UCSD-AML1 (cell line): ENCODE data around the gene ASIC1.
A peak's percentile ranks its signal among the peaks of the same experiment; 100 is the strongest.

Experiments
- DNase-seq: peaks from one replicate; lab custom pipeline; 2025; ENCODE audit not compliant: unreplicated experiment; lab: John Stamatoyannopoulos, UW

The ASIC1 gene

GRCh38 chr12:50060120-50060468, 2.7 kb downstream of the ASIC1 start:
- DNase-seq = no peak

- DNase-seq = no peak
Measured at GRCh38 chr12:50061171-50061570, 3.8 kb downstream of the ASIC1 start.

DNA sequence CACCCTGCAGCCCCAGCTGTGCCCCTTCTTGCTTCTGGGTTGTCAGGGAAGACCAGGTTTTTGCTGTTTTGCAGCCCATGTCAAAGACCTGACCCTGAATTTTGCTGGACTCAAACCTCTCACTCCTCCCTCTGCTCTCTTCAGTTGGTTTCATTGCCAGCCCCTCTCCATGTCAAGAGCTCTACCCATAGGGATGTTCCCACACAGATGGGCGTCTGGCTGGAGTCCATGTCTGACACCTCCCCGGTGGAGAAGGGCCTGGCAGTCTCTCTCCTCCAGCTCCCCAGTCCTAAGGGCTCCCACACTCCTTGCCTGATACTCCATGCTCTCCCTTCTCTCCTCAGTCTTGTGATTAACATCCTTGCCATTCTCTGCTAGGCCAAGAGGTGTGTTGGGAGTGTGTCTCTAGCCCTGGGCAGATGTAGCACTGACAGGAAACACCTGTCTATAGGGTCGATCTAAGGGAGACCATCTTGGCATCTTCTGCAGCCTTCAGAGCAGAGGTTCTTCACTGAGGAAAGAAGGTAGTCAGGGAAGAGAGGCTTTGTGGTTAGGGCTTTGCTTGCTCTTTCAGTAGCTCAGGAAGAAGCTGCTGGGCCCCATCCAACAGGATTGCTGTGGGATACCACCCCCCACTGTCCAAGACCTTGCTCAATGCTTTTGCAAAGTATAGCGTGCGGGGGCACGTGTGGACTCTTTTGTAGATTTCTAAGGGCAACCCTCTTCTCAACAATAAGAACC, 4.7 kb downstream of the ASIC1 start:
- DNase-seq = no peak

DNA sequence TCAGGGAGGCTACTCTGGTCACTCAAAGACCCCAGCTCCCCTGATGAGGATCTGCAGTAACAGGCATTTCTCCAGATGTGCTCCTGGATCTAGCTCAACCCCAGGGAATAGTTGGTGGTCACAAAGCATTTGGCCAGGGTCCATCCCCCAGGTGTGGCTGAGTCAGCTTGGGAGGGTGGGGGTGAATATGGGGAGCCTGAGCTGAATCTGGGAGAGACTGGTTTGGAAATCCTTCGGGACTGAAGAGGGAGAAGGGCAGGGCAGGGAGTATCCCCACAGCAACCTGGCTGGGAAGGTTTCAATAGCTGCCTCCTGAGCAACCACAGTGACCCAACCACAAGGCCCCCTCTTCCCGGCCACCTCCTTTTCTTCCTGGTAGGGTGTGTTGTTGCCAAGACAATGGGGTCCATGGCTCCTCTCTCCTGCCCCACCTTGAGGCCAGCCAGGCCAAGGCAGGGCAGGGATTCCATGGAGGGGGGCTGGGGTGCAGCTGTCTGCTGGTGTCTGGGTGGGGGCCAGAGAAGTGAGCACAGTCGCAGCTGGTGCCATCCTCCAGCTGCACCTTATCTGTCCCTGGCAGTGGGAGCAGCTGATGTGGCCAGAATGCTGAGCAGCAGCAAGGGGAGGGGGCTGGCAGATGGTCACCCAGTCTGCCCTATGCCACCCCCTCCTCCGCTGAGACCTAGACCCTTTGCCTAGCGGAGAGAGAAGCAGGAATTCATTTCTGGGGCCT, 5.5 kb downstream of the ASIC1 start:
- DNase-seq = no peak

GRCh38 chr12:50065726-50066310, 8.4 kb downstream of the ASIC1 start:
- no peak for DNase-seq

DNA sequence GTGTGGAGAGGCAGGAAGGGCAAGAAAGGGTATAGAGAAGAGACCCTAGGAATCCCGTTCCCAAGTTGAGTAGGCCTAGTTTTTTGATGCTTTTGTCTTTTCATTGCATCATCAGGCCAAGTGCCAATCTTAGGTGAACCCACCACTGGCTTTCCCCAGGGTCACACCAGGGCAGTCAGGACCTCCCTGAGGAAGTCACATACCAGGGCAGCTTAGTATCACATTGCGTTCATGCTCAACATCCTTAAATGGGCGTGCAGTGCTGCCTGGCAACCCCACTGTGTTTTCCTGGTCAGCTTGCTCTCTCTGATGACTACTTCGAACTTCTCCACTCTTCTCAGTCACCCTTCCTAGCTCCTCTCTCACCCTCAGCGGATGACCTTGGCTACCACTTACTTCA, 9.0 kb downstream of the ASIC1 start:
- DNase-seq = no peak

DNA sequence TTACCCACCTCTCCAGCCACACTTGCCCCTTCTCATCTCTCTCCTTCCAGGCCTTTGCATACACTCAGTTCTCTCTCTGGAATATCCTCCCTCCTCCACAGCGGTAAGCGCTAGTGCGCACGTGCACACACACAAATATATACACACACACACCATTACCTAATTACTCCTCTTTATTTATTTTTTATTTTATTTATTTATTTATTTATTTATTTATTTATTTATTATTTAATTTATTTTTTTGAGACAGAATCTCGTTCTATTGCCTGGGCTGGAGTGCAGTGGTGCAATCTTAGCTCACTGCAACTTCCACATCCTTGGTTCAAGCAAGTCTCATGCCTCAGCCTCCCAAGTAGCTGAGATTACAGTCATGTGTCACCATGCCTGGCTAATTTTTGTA, 11.7 kb downstream of the ASIC1 start:
- no peak for DNase-seq

GRCh38 chr12:50069539-50069938, 12.1 kb downstream of the ASIC1 start:
- DNase-seq = no peak

DNA sequence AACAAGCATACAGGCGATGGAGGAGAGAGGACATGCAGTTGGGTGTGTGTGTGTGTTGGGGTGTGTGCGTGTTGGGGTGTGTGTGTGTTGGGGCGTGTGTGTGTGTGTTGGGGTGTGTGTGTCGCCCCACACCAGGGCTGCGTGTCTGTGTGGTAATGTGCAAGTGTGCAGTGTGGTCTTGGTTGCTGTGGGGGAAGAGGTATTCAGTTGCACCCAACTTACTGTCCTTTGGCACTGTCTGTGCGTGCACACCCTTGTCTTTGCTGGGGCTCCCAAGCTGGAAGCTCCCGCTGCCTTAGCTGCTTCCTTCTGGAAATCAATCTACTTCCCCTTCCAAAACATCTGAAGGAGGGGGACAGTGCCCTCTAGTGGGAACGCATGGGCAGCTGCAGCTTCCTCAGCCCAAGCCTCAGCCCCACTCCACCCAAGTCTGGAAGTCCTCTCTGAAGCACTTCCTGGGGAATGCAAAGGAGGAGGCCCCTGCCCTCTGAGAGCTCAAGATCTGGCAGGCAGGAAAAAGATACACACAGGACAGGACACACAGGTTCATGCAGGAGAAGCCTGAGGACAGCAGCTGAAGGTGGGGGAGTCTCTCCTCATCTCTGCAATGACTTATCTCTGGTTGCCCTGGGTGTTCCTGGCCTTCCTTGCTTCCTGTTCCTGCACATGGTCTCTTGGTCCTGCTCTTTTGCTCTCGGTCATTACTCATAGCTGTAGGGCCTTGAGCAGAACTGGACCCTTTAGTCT, 13.1 kb downstream of the ASIC1 start:
- DNase-seq = peak; percentile 83

GRCh38 chr12:50072198-50072907, 15.0 kb downstream of the ASIC1 start:
- peak; percentile 26 for DNase-seq

DNA sequence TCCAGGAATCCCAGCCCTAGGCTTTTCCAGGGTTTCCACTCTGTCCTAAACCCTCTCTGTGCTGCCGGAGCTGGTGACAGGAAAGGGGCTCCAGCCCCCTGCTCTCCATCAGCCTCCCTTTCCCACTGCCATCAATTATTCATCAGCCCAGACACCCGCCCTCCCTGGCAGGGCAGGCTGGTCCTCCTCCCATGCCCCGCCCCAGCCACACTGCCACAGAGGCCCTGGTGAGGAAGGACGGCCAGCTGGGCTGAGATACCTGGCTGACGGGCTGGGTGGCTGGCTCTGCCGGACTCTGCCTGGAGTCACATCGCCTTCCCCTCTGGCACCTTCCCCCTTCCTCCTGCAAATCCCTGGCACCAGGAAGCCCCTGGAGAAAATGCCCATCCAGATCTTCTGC, 15.8 kb downstream of the ASIC1 start:
- DNase-seq = no peak

DNA sequence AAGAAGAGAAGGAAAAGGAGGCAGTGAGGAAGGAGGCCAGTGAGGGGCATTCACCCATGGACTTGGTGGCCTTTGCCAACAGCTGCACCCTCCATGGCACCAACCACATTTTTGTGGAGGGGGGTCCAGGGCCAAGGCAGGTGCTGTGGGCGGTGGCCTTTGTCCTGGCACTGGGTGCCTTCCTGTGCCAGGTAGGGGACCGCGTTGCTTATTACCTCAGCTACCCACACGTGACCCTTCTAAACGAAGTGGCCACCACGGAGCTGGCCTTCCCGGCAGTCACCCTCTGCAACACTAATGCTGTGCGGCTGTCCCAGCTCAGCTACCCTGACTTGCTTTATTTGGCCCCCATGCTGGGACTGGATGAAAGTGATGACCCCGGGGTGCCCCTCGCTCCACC, 16.3 kb downstream of the ASIC1 start:
- no peak for DNase-seq

DNA sequence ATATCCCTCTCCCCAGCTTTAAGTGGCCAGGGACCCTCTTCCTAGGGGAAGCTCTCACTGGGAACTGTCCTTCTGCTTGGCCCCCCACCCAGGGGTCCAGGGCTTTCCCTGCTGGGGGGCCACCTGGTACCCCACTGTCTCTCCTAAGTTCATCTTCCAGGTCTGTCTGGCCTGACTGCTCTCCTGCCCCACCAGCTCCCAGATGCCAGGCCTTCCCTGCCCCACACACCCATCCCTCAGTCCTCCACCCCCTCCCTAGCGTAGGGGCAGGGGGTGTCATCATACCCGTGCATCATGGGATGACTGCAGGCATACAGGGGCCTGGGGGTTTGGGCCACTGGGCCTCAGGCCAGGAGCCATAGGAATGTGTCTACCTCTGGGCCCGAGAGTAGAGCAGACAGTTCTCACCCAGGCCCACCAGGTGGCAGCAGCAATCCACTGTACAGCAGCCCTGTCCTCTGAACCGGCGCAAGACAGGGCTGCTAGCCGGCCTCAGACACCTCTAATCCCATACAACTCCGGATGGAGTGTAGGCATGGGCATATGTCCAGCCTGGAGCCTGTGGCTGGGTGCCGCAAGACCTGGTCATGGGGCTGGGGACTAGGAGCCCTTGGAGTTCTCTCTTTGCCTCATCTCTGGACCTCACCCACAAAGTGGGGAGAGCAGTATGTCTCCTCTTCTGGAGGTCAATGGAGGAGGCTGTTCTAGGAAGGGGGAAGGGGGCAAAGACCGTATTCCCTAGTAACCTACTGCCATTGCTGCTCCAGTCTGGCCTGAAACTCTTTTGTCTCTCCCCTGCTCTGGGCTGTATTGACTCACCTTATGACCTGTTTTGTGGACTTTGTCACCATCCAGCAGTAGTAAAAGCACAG, 17.8 kb downstream of the ASIC1 start:
- DNase-seq = peak; percentile 82

- DNase-seq = no peak
Measured at GRCh38 chr12:50075808-50076170, 18.4 kb downstream of the ASIC1 start.

GRCh38 chr12:50077099-50077498, 19.7 kb downstream of the ASIC1 start:
- DNase-seq = no peak

DNA sequence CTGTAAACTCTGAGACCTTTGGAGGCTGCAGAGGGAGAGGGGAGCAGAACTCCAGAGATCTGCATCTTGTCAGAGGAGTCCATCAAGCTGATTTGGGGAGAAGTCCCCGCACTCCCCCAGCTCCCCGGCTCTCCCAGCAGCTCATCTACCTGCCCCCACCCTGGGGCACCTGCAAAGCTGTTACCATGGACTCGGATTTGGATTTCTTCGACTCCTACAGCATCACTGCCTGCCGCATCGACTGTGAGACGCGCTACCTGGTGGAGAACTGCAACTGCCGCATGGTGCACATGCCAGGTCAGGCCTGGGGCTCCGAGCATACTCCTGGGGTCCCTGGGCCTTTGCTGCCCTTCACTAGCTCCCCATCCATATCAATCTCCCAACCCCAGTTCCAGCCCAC, 20.9 kb downstream of the ASIC1 start:
- no peak for DNase-seq

GRCh38 chr12:50079771-50080170, 22.4 kb downstream of the ASIC1 start:
- DNase-seq = no peak

DNA sequence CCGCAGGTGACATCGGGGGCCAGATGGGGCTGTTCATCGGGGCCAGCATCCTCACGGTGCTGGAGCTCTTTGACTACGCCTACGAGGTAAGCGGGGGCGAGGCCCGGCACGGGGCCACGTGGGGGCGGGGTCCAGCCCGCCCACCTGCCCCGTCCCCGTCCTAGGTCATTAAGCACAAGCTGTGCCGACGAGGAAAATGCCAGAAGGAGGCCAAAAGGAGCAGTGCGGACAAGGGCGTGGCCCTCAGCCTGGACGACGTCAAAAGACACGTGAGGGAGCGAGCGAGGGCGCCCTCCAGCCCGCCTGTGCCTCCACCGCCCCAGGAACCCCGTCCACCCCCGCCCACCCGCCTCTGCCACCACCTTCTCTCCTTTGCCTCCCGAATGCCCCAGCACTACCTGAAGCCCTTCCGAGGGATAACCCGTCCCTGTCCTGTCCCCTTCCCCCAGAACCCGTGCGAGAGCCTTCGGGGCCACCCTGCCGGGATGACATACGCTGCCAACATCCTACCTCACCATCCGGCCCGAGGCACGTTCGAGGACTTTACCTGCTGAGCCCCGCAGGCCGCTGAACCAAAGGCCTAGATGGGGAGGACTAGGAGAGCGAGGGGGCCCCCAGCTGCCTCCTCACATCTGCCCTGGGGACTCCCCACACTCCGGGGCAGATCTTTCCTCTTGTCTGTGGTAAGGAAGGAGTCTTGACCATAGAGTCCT, 23.9 kb downstream of the ASIC1 start:
- DNase-seq = no peak

- DNase-seq = no peak
Measured at GRCh38 chr12:50082644-50083043, 25.2 kb downstream of the ASIC1 start.

DNA sequence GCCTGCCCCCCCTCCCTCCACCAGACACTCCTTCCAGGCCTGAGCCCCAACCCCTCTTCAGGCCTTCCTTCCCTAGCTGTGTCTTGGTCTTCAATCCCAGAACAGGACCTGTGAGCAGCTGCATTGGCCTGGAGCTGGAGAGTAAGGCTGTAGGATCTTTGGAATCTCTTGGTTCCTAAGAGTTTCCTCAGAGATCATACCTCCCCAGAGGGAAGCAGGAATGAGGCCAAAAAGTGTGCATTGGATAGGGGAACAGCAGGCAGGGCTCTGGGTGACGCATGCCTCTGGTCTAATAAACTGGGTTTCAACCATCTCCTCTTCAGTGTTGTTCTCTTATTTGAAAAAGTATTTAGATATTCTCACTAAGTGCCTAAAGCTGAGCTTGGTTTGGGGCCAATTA, 25.9 kb downstream of the ASIC1 start:
- DNase-seq = no peak
